Stomach (tissue), 9 donors: ENCODE data around the gene MBD3L1. TPM values are rescaled to one million over a fixed set of nuclear protein-coding genes. Genes with fewer than 3 reads are reported as not detected.

Source experiments
- DNase-seq, 2 donors: peaks; one replicate each; pipeline versions ENCODE4 v3.0.0 to v3.0.0-alpha.2; 2013 to 2019
- H3K27ac ChIP-seq, 5 donors: fragments of 200-600 bp in 4 of 5; sonication (generic) in 4 of 5; one replicate each; pipeline ENCODE4 v1.5.1; 2013 to 2019; ENCODE audit warnings: mild to moderate bottlenecking in 1 of 5, moderate library complexity in 1 of 5
- H3K27me3 ChIP-seq, 3 donors: fragments of 200-600 bp; sonication (generic); one replicate each; pipeline ENCODE4 v1.5.1; 2017 to 2019; ENCODE audit warnings: mixed run types in 1 of 3
- H3K36me3 ChIP-seq, 4 donors: fragments of 200-600 bp; sonication (generic); 1 replicate in 3 of 4; 2 replicates in 1 of 4; pipeline ENCODE4 v1.5.1; 2016 to 2019
- H3K4me1 ChIP-seq, 4 donors: fragments of 200-600 bp; sonication (generic); one replicate each; pipeline ENCODE4 v1.5.1; 2016 to 2019
- H3K4me3 ChIP-seq, 4 donors: fragments of 200-600 bp; sonication (generic) in 3 of 4; one replicate each; pipeline ENCODE4 v1.5.1; 2016 to 2019; ENCODE audit warnings: mild to moderate bottlenecking in 1 of 4
- H3K9me3 ChIP-seq, 4 donors: fragments of 200-600 bp; sonication (generic); one replicate each; pipeline ENCODE4 v1.5.1; 2016 to 2019
- EP300 ChIP-seq: sonication (generic); formaldehyde crosslinking; IDR thresholded peaks from one replicate; pipeline ENCODE4 v1.6.1; 2017; ENCODE audit warnings: antibody characterized with exemption
- POLR2A ChIP-seq, 4 donors: fragments of 450-650 bp; IDR thresholded peaks; one replicate each; pipeline ENCODE4 v1.6.1; 2016; ENCODE audit warnings: antibody characterized with exemption in 4 of 4, control low read depth in 2 of 4, mild to moderate bottlenecking in 1 of 4, moderate library complexity in 1 of 4
- POLR2AphosphoS5 ChIP-seq, 3 donors: sonication (generic); formaldehyde crosslinking; IDR thresholded peaks; one replicate each; pipeline ENCODE4 v1.6.1; 2016; ENCODE audit warnings: antibody characterized with exemption in 3 of 3
- WGBS, 5 donors: extraction: QIAGEN DNeasy Blood & Tissue Kit in 3 of 5; methylation state at CpG; one replicate each; pipeline versions ENCODE4 v1.1.5 to v1.1.7; 2013 to 2018; 5-methylcytosine and 5-hydroxymethylcytosine counted together
- intact Hi-C: fragments of 100-400 bp; cut with DNase I; formaldehyde crosslinking; loops from one replicate; pipeline ENCODE4 v1.15.1; 2023; ENCODE audit warnings: low total_unique reads
- polyA plus RNA-seq, 3 donors: library from polyadenylated mRNA; stranded (reverse); fragments of 200-250 nt; gene quantifications; one replicate each; pipeline ENCODE4 v1.2.3, GENCODE V29; 2013
- total RNA-seq, 5 donors: library from RNA; depleted of rRNA; stranded (reverse); fragments of >200 nt; gene quantifications; one replicate each; pipeline versions ENCODE4 v1.1.0 to v1.2.3, GENCODE V29; 2014 to 2016
- TF ChIP-seq, protein P1 (sequence below), 7 experiments: fragments of 450-650 bp in 4 of 7; fragments of 200-600 bp in 3 of 7; sonication (generic) in 3 of 7; IDR thresholded peaks; one replicate each; pipeline ENCODE4 v1.5.1; 2016 to 2019; ENCODE audit warnings: antibody characterized with exemption in 7 of 7, control low read depth in 2 of 7, mild to moderate bottlenecking in 1 of 7
- donor health status: healthy with polysubstance abuse.
- donor health status: Bipolar disorder and iron deficiency.
- donor health status: healthy.

Gene MBD3L1
- total and polyA plus RNA-seq, 8 donors = not detected

DNA sequence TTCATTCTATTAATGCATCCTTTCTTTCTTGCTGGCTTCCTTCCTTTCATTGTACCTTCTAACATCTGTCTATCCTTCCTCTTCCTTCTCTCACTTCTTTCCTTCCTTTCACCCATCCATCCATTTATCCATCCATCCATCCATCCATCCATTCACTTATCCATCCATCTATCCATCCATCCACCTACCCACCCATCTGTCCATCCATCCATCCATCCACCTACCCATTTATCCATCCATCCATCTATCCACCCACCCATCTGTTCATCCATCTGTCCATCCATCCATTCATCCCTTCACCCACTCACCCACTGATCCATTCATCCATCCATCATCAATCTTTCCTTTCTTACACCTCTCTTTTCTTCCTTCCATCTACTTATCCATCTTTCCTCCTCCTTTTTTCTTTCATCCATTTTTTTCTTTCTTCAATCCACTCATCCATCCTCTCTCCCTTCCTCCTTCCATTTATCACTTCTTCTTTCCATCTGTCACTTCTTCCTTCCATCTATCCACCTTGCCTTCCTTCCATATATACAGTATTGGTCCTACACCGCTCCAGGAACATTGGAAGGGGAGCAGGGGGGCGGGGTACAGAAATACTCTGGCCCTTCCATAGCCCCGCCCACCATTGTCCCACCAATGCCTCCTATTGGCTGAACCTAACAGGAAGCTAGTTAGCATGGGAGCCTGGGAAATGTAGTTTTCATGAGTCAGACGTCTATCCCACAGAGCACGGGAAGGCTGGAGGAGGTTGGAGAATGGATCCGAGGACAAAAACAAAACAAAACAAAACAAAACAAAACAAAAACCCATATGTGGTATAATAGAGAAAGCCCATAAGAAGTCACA lies 45.9 kb downstream of the MBD3L1 start:
- H3K4me1 ChIP-seq = no peaks in the 10 kb centered on the region
- no peak overlapping the region for H3K27ac ChIP-seq
- no peak for DNase-seq
- TF ChIP-seq, protein P1, sequence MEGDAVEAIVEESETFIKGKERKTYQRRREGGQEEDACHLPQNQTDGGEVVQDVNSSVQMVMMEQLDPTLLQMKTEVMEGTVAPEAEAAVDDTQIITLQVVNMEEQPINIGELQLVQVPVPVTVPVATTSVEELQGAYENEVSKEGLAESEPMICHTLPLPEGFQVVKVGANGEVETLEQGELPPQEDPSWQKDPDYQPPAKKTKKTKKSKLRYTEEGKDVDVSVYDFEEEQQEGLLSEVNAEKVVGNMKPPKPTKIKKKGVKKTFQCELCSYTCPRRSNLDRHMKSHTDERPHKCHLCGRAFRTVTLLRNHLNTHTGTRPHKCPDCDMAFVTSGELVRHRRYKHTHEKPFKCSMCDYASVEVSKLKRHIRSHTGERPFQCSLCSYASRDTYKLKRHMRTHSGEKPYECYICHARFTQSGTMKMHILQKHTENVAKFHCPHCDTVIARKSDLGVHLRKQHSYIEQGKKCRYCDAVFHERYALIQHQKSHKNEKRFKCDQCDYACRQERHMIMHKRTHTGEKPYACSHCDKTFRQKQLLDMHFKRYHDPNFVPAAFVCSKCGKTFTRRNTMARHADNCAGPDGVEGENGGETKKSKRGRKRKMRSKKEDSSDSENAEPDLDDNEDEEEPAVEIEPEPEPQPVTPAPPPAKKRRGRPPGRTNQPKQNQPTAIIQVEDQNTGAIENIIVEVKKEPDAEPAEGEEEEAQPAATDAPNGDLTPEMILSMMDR (IDR thresholded peaks at IDR 0.05) = no peak
- TF ChIP-seq EP300 (no peak), POLR2AphosphoS5 (IDR thresholded peaks at IDR 0.05) (no peak), POLR2A (IDR thresholded peaks at IDR 0.05) (no peak)
- intact Hi-C loops = no loop called here
- H3K4me3 ChIP-seq = no peak overlapping the region
- H3K27me3 ChIP-seq = peaks cover 0 to 20% (median 0%) of the 10 kb centered on the region in 3 donors
- WGBS, 5 donors = 25 to 28% (median 28%) methylated on average over 6 of the region's 6 CpGs
- no peaks in the 10 kb centered on the region for H3K36me3 ChIP-seq
- H3K9me3 ChIP-seq = peaks cover 0 to 33% (median 26%) of the 10 kb centered on the region in 4 donors

DNA sequence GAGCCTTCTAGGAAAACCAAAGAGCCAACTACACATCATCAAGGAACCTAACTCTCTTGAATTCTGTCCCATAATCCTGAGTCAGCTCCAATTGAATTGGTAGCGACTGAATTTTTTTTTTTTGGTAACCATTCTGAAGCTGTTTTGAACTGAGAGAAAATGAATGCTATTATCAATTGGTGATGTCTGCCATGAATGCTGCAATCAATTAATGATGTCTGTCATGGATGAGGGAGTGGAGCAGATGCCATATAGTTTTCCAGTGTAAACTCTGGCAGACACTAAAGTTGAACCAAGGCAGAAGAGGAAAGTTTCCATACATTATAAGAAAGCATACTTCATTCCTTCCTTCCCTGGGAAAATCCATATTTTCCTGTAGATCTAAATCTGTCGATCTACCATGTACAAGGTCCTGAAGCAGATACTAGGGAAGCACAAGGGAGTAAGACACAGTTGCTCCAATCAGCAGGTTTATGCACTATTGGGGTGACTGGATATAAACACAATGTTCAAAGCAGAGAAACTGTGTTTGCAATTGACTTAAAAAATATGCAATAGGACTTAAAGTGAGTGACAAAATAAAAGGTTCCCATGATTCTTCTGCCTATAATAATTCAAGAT lies 48.8 kb downstream of the MBD3L1 start:
- Histone ChIP-seq H3K27me3 (peaks cover 0 to 17% (median 0%) of the 10 kb centered on the region in 3 donors), H3K36me3 (no peaks in the 10 kb centered on the region), H3K4me3 (no peak overlapping the region), H3K9me3 (peaks cover 0 to 32% (median 26%) of the 10 kb centered on the region in 4 donors), H3K4me1 (no peaks in the 10 kb centered on the region), H3K27ac (no peak overlapping the region)
- DNase-seq = no peak
- WGBS, 5 donors = 65 to 84% (median 70%) methylated on average over 2 of the region's 2 CpGs
- intact Hi-C loops = no loop called here
- TF ChIP-seq POLR2AphosphoS5 (IDR thresholded peaks at IDR 0.05) (no peak), EP300 (no peak), POLR2A (IDR thresholded peaks at IDR 0.05) (no peak)
- TF ChIP-seq, protein P1 (IDR thresholded peaks at IDR 0.05) = no peak

DNA sequence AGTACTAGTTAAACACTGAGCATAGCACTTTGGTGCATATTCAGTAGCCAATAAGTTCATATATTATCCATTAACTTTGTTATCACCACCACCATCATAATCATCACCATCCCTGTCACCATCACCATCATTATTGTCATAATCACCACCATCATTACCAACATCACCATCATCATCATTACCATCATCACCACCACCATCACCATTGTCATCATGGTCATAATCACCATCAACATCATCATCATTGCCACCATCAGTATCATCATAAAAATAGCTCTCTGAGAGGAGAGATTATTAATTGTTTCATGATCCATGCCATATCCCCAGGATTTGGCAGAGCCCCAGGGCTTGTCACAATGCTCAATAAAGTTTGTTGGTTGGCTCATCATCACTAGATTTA lies 49.3 kb downstream of the MBD3L1 start:
- H3K4me3 ChIP-seq = no peak overlapping the region
- TF ChIP-seq EP300 = no peak
- TF ChIP-seq POLR2AphosphoS5 (IDR thresholded peaks at IDR 0.05) = no peak
- TF ChIP-seq, protein P1 (IDR thresholded peaks at IDR 0.05) = no peak
- no peak for TF ChIP-seq POLR2A (IDR thresholded peaks at IDR 0.05)
- H3K36me3 ChIP-seq = no peaks in the 10 kb centered on the region
- DNase-seq = no peak
- peaks cover 0 to 17% (median 0%) of the 10 kb centered on the region in 3 donors for H3K27me3 ChIP-seq
- H3K9me3 ChIP-seq = peaks cover 0 to 32% (median 26%) of the 10 kb centered on the region in 4 donors
- no peak overlapping the region for H3K27ac ChIP-seq
- intact Hi-C loops = no loop called here
- no peaks in the 10 kb centered on the region for H3K4me1 ChIP-seq

DNA sequence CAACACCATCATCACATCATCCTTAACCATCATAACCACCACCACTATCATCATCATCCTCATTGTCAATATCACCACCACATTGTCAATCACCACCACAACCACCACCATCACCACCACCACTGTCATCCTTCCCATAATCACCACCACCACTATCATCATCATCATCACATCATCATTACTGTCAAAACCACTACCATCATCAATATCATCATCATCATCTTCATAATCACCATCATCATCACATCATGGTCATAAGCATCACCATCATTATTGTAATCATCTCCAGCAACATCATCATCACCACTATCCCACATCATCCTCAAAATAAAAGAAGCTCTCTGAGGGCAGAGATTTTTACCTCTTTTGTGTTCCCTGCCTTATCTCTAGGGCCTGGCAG lies 52.2 kb downstream of the MBD3L1 start:
- Histone ChIP-seq H3K27ac (no peak overlapping the region), H3K36me3 (no peaks in the 10 kb centered on the region), H3K4me1 (no peaks in the 10 kb centered on the region), H3K27me3 (peaks cover 0 to 9% (median 0%) of the 10 kb centered on the region in 3 donors), H3K4me3 (no peak overlapping the region), H3K9me3 (peaks cover 0 to 43% (median 24%) of the 10 kb centered on the region in 4 donors)
- intact Hi-C loops = no loop called here
- no peak for DNase-seq
- TF ChIP-seq POLR2A (IDR thresholded peaks at IDR 0.05) = no peak
- no peak for TF ChIP-seq EP300
- TF ChIP-seq, protein P1 (IDR thresholded peaks at IDR 0.05) = no peak
- TF ChIP-seq POLR2AphosphoS5 (IDR thresholded peaks at IDR 0.05) = no peak
